Stimulated activated CD8-positive, alpha-beta memory T cell treated with anti-CD3 and anti-CD28 coated beads, Interleukin-4, amount 100 ng/mL, for 24 hours (primary cell): Measurements from ENCODE around the gene TUBAL3.
"Not testable (repeated sequence)": the region's sequence is repeated elsewhere in the genome, so short reads cannot be mapped to it uniquely, and the experiment has no call there.

ENCODE experiments used
- DNase-seq: peaks from one replicate; pipeline ENCODE4 v3.0.0-alpha.2; 2020; ENCODE audit warnings: low read depth

TUBAL3 gene

DNA sequence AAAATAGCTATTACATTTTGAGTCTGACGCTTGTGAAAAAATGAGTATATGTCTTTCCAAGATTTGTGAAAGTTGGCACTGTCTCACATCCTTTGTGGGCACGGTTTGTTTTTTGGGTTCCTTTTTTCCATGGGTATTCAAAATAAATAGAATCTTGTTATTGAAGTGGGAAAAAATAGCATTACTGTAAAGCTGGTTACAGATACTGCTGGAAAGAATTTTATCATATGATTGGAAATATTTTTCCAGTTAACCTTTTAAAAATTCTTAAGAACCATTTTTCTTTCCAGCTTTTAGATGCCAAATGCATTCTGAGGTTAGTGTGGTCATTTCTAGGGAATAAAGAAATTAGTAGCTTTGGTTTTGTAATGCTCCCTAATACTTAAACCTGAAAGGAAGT lies 19.1 kb upstream of the TUBAL3 start:
- no peak for DNase-seq

DNA sequence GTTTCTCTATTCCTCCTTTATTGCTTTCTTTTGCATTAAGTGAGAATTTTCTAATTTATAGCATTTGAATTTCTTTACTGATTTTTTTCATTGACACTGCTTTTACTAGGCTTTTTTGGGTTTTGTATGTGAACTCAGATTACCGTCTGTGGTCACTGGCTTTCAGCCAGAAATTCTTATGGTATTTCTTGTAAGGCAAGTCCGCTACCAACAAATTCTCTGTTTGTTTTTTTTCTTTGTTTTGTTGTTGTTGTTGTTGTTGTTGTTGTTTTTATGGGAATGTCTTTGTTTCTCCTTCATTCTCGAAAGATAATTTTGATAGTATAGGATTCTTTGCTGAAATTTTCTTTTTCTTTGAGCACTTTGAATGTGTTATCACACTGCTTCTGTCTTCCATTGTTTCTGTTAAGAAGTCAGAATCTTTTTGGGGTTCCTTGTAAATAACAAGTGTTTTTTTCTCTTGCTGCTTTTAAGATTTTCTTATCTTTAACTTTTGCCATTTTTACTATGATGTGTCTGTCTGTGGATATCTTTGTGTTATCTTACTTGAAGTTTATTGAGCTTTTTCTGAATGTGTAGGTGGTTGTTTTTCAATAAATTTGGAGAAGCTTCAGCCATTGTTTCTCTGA lies 15.0 kb upstream of the TUBAL3 start:
- no peak for DNase-seq

DNA sequence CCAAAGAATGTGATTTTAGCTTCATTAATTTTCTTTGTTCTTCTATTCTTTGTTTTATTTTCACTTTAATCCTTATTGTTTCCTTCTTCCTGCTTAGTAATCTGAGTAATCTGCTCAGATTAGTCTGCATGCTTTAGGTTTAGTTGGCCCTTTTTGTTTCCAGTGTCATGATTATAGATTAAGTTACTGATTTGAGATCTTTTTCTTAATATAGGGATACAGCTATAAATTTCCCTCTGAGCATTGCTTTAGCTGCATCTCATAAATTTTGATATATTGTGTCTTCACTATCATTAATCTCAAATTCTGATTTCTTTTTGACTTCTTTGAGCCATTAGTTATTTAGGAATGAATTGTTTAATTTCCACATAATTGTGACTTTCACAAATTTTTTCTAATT lies 14.0 kb upstream of the TUBAL3 start:
- DNase-seq: no peak

DNA sequence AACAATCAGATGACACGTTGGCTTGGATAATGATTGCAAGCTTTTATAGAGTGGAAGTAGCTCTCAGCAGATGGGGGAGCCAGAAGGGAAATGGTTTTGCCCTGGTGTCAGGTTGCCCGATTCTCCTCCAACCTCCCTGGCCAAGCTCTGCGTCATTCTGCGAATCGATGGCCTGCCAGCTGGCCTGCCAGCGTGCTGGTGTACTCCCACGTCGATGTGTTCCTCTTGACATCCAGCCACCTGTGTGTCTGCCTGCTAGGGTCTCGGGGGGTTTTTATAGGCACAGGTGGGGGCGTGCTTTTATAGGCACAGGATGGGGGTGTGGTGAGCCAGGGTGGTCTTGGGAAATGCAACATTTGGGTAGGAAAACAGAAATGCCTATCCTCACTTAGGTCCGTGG lies 12.4 kb upstream of the TUBAL3 start:
- no peak for DNase-seq

DNA sequence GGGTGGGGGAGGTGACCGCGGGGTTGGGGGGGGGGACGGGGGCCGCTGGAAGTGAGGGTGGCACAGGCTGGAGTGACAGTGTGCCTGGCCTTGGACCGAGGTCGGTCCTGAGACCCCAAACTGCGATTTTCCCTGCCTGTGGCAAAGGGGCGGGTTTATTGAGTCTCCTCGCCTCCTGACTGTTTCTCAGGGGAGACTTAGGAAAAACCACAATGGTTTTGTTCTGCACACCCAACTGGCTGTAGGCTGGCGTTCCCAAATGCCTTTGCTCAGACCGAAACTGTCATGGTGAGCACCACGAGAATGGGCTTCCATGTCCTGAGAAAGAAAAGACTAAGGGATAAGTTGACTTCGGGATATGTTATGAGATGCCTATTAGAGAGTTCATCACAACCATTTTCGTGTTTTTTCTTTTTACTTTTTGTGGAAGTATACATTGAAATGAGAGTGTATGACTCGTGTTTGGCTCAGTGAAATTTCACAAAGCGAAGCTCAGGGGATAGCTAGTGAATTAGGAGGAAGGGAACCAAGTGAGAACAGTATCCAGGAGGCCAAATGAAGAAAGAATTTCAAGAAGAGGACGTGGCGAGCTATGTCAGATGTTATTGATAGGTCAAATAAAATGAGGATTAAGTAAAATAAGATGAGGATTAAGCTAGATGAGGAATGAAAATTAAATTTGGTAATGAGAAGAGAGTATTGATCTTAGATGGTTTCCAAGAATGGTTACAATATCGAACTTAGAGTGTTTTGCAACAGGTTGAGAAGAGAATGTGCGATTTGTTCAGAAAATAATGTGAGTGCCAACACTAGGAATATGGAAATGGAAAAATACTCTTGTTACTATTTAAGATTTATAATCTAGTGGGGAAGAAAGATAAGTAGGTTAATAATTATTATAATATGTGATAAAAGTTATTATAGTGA lies 8.6 kb upstream of the TUBAL3 start:
- no peak for DNase-seq

DNA sequence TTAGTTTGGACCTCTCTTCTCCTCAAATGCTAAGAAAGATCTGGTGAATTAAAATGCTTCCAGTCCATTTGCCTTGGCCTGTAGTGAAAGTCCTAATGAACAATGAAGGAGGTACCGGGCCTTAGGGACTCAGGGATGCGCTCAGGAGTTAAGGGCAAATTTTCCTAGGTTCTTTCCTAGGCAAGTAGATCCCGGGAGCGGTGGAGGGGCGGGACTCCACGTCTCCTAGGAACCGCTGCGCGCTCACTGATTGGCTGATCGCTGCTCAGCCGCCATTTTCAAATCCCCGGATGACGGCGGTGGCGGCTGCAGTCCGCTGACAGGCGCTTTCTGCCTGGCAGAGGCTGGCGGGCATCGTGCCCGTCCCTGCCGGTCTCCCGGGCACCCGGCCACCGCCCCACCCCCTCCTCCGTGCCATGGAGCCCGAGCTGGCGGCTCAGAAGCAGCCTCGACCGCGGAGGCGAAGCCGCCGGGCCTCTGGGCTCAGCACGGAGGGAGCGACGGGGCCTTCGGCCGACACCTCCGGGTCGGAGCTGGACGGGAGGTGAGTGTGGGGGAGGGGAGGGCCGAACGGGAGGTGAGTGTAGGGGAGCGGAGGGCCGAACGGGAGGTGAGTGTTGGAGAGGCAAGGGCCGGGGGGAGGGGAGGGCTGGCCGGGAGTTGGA lies 7.8 kb upstream of the TUBAL3 start, which contains the start of gene NET1:
TSS of gene NET1 (plus strand) at position 281 of the 665 bp plus-strand sequence. CDS start at position 417, 136 bp downstream.
- peak; percentile 48 for DNase-seq

DNA sequence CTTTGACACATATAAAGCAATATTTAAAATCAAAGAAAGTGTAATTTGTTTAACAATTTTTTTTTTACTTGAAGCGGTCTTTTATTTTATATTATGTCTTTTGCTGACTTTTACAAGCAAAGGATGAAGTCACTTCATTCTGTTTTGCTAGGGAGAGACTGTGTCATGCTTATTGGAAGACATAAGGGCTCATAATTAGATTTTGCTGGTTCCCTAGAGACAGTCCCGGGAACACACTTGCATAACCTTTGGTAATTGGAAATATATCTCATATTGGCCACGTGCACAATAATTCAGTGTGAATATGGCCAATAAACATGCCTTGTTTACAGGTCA lies 7.3 kb upstream of the TUBAL3 start:
- no peak for DNase-seq

DNA sequence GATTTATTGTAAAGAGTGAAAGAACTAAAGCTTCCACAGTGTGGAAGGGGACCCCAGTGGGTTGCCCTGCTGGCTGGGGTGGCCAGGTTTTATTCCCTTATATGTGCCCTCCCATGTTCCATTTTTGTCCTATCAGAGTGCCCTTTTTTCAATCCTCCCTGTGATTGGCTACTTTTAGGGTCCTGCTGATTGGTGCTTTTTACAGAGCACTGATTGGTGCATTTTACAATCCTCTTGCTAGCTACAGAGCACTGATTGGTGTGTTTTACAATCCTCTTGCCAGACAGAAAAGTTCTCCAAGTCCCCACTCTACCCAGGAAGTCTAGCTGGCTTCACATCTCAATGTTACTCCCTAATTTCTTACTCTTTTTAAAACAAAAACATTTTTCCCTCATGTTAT lies 6.2 kb upstream of the TUBAL3 start:
- not testable (repeated sequence) for DNase-seq

DNA sequence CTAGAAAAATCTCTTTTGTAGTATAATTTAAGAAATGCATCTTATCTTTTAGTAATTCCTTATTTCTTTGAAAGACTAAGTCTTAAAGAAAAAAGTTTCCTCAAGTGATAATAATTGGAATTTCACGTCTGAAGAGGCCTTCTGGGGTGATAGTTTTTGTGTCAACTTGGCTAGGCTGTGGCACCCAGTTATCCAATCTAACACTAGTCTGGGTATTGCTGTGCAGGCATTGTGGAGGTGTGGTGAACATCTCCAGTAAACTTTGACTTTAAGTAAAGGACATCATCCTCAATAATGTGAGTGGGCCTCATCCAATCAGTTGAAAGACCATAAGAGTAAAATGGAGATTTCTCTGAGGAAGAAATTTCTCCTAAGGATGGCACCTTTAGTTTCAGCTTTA lies 2.3 kb upstream of the TUBAL3 start:
- no peak for DNase-seq

DNA sequence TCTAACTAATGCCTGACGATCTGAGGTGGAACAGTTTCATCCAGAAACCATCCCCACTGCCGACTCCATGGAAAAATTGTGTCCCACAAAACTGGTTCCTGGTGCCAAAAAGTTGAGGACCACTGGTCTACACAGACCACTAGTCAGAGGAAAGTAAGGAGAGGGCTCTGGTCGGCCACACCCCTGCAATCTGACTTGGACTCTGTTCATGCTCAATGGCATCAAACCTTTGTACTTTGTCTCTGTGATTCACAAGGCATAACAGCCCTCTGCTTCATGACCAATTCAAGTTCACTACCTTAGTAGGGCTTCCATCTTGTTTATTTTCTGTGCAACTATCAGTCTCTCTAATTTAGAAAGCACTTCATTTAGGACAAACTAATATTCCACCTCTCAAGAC lies 1.8 kb downstream of the TUBAL3 start:
- no peak for DNase-seq

DNA sequence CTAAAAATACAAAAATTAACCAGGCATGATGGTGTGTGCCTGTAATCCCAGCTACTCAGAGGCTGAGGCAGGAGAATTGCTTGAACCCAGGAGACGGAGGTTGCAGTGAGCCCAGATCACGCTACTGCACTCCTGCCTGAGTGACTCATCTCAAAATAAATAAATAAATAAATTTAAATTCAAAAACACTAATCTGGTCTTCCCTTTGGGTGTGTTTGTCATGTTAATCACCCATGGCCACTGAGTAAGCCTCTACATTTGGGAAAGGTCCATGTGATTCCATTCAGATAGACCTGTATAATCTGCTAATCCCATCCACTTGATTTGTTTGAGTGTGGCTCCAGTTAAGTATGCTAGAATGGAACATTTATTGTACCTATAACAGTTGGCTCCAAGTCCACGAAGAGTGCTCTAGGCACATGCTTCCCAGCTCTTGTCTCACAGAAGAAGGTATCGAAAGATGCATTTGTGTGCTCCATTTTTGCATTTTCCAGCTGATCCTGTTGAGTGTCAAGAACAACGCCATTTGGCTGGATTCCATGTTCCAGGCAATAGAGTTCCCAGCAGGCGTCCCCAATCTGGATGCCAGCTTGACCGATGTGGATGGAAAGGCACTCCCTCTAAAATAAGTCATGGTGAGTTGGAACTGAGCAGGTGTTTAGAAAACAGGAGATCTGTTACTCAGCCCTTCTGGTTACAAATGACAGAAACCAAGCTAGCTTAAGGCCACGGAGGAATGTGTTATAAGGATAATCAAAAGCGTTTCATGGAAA lies 4.0 kb downstream of the TUBAL3 start:
- DNase-seq: no peak

DNA sequence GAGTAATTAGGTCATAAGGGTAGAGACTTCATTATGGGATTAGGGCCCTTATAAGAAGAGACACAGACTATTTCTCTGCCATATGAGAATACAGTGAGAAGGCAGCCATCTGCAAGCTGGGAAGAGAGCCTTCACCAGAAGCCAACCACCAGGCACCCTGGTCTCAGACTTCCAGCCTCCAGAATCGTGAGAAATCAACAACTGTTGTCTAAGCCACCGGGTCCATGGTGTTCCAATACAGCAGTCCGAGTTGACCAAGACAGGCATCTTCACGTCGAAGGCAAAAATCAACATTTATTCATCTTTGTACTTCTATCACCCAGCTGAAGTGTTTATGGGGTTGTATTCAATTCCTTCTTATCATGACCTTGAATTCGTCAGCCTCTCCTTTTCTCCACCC lies 5.3 kb downstream of the TUBAL3 start:
- no peak for DNase-seq

DNA sequence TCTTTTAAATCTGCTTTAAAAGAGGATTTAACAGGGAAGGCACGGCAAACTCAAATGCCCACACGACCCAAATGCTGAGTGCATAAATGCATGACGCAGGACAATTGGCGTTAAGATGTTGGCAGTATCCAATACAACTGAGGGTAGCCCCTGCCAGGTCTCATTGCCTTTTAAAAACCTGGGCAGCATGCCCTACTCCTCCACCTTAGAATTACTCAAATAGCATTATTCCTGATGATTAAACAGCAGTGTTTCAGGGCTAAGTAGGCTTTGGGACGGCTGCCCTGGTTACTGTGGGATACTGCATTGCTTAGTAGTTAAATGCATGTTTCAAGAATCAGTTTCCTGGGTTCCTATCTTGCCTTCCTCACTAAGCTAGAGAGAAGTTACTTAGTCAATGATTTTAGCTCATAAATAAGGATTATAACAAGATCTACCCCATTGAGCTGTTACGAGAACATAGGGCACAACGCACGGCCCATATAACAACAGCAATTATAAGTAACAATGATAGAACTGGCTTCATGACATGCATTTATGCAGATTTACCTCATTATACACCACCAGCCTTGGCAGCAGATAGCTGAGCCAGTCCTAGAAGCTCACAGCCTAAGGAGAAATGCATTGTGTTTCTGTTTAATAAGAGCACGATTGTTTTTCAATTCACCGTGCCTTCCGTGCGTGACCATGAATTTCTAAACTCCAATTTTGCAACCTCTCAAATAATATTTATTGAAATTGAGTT lies 7.9 kb downstream of the TUBAL3 start:
- DNase-seq: no peak

DNA sequence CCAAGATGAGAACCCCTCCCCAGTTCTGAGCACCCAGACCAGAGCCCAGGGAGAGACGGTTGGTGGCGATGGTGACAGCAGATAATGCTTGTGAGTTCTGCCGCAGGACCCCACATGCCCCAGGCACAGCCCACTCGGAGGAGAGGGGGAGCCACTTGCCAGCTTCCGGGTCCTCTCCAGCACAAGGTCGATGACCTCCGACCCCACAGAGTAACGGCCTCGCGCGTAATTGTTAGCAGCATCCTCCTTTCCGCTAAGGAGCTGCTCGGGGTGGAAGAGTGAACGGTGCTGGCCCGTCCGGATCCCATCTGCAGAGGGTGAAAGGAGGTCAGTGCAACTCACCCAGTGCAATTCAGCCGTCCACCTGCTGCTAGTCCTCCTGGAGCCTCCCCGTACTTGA lies 9.5 kb downstream of the TUBAL3 start:
- DNase-seq: no peak

DNA sequence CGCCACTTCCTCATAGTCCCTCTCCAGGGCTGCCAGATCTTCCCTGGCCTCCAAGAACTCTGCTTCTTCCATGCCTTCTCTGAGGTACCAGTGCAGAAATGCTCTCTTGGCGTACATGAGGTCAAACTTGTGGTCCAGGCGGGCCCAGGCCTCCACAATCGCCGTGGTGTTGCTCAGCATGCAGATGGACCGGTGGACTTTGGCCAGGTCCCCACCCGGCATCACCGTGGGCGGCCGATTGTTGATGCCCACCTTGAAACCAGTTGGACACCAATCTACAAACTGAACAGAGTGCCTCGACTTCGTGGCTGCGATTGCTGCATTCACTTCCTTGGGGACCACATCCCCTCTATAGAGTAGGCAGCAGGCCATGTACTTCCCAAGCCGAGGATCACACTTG lies 11.1 kb downstream of the TUBAL3 start:
- no peak for DNase-seq

DNA sequence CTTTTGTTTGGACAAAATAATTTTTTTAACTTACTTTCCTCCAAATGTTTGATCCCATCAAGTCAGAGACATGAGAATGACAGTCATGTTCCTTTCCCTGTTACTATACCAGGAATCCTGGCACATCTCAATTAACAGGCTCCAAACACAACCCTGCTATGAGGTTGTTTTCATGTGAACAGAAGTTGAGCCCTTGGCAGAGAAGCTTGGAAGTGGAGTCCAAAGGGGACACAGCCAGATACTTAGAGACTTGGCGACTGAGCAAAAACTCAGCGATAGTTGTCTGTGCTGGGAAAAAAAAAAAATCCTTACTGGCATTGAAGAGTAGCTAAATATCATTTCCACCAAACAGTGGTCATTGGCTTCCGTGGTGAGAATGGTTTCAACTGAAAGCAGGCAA lies 12.8 kb downstream of the TUBAL3 start:
- no peak for DNase-seq

DNA sequence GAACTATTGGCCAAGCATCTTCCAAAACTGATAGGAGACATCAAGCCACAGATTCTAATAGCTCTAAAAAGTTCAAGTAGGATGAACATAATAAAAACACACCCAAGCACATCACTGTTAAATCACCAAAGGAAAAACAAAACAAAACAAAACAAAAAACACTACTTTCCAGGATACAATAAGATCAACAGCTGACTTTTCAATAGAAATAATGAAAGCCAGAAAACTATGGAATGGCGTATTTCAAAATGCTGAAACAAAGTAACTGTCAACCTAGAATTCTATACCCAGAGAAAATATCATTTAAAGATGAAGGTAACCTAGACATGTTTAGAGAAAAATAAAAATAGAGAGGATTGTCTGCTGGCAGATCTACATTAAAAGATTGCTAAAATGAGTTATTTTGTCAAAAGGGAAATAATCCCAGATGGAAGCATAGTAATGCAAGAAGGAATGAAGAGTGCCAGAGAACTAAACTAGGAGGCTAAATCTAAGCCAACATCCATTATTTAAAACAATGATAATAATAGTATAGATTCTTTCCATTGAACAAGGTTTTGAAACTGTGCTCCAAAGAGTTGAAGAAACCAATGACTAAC lies 13.9 kb downstream of the TUBAL3 start:
- no peak for DNase-seq

DNA sequence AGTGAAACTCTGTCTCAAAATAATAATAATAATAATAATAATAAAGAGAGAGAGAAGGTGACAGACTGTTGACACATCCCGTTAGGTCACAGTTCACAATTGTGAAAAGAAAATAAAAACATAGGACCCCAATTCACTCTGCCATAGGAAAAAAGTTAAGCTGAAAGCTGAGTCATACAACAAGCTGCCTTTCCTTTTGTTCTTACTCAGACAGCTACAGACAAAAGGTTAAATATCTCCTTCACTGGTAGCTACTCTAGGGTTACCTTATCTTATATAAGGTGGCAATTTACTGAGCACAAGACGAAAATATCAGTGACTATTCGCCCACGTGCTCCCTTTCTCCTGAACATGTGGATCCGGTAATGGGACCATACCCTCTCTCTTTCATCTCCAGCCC lies 17.5 kb downstream of the TUBAL3 start:
- DNase-seq: no peak

DNA sequence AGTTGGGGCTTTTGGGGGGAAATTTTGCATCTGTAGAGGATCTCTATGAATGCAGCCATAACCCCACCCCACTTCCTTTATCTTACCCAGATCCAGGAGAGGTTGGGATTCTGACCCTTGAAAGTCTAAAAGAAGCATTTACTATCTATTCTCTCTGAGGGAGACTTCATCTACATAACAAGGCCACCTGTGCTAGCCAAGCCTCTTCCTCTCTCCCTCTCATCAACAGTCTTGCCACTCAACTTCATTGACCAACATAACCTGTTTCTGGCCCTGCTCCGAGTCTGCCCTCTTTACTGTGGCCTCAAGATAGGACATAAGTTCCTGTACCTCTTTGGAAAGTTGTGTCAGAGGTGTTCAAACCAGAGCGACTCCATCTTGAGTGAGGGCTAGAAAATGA lies 19.4 kb downstream of the TUBAL3 start:
- DNase-seq: no peak

DNA sequence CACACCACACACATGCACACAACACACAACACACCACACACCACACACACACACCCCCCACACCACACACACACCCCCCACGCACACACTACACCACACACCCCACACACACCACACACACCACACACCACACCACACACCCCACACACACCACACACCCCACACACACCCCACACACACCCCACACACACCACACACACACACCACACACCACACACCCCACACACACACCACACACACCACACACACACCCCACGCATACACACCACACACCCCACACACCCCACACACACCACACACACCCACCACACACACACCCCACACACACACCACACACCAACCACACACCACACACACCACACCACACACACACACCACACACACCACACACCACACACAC lies 23.4 kb downstream of the TUBAL3 start:
- DNase-seq: no peak

DNA sequence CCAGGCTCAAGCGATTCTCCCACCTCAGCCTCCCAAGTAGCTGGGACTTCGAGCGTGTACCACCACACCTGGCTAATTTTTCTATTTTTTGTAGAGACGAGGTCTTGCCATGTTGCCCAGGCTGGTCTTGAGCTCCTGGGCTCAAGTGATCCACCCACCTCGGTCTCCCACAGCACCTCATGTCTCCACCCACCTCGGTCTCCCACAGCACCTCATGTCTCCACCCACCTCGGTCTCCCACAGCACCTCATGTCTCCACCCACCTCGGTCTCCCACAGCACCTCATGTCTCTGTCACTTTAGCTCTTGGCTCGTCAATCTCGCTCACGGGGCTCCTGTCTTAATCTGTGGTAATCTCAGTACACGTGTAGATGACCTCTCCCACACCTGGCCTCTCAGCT lies 24.2 kb downstream of the TUBAL3 start:
- DNase-seq: not testable (repeated sequence)
